Liver (tissue), 9 donors: ENCODE measurements around the gene BCL2L13. TPM values are rescaled to one million over a fixed set of nuclear protein-coding genes. Genes with fewer than 3 reads are reported as not detected.

Experiments used
- DNase-seq: peaks from one replicate; pipeline ENCODE4 v3.0.0-alpha.2; 2017; ENCODE audit warnings: low spot score
- H3K27ac ChIP-seq, 2 donors: one replicate each; pipeline ENCODE4 v1.7.0; 2013; ENCODE audit warnings: inconsistent platforms in 2 of 2, low read length in 2 of 2, control low read depth in 1 of 2, low read depth in 1 of 2, mild to moderate bottlenecking in 1 of 2
- H3K27me3 ChIP-seq, 4 donors: one replicate each; pipeline versions ENCODE4 v1.6.1 to v1.7.0; 2013; ENCODE audit warnings: low read length in 3 of 4, inconsistent platforms in 1 of 4, mild to moderate bottlenecking in 1 of 4, moderate library complexity in 1 of 4; ENCODE audit not compliant: control insufficient read depth in 4 of 4, insufficient read depth in 4 of 4
- H3K36me3 ChIP-seq, 4 donors: one replicate each; pipeline versions ENCODE4 v1.6.1 to v1.7.0; 2013; ENCODE audit warnings: low read length in 3 of 4, mild to moderate bottlenecking in 3 of 4, low read depth in 1 of 4, moderate library complexity in 1 of 4; ENCODE audit not compliant: control insufficient read depth in 4 of 4, insufficient read depth in 3 of 4
- H3K4me1 ChIP-seq, 4 donors: one replicate each; pipeline versions ENCODE4 v1.6.1 to v1.7.0; 2013; ENCODE audit warnings: low read length in 3 of 4, mild to moderate bottlenecking in 3 of 4, moderate library complexity in 1 of 4; ENCODE audit not compliant: control insufficient read depth in 4 of 4, insufficient read depth in 4 of 4
- H3K4me3 ChIP-seq, 3 donors: one replicate each; pipeline versions ENCODE4 v1.6.1 to v1.7.0; 2013; ENCODE audit warnings: low read length in 3 of 3, control low read depth in 1 of 3, low read depth in 1 of 3, mild to moderate bottlenecking in 1 of 3
- H3K9ac ChIP-seq, 2 donors: one replicate each; pipeline ENCODE4 v1.7.0; 2013; ENCODE audit warnings: low read length in 2 of 2, mild to moderate bottlenecking in 2 of 2, moderate library complexity in 2 of 2, control low read depth in 1 of 2, low read depth in 1 of 2
- H3K9me3 ChIP-seq, 4 donors: one replicate each; pipeline versions ENCODE4 v1.6.1 to v1.7.0; 2013; ENCODE audit warnings: low read length in 3 of 4; ENCODE audit not compliant: control insufficient read depth in 4 of 4
- FOXA1 ChIP-seq: IDR thresholded peaks from 2 replicates; pipeline ENCODE4 v1.6.1; 2016; ENCODE audit warnings: antibody characterized with exemption
- FOXA2 ChIP-seq: IDR thresholded peaks from 2 replicates; pipeline ENCODE4 v1.6.1; 2016; ENCODE audit warnings: antibody characterized with exemption
- GABPA ChIP-seq, 2 donors: IDR thresholded peaks in 1 of 2; conservative IDR thresholded peaks in 1 of 2; 2 replicates each; pipeline ENCODE4 v1.6.1; 2016; ENCODE audit warnings: antibody characterized with exemption in 2 of 2, mild to moderate bottlenecking in 1 of 2, moderate library complexity in 1 of 2
- HNF4A ChIP-seq, 2 donors: conservative IDR thresholded peaks; 2 replicates each; pipeline ENCODE4 v1.6.1; 2016; ENCODE audit warnings: antibody characterized with exemption in 2 of 2, mild to moderate bottlenecking in 2 of 2
- HNF4G ChIP-seq: IDR thresholded peaks from 2 replicates; pipeline ENCODE4 v1.6.1; 2016; ENCODE audit warnings: antibody characterized with exemption
- JUND ChIP-seq, 2 donors: IDR thresholded peaks; 2 replicates each; pipeline ENCODE4 v1.6.1; 2016; ENCODE audit warnings: antibody characterized with exemption in 2 of 2
- NR2F2 ChIP-seq: IDR thresholded peaks from 2 replicates; pipeline ENCODE4 v1.6.1; 2016; ENCODE audit warnings: antibody characterized with exemption
- RAD21 ChIP-seq, 2 donors: IDR thresholded peaks; 2 replicates each; pipeline ENCODE4 v1.6.1; 2016; ENCODE audit warnings: antibody characterized with exemption in 2 of 2, mild to moderate bottlenecking in 2 of 2
- RXRA ChIP-seq, 2 donors: IDR thresholded peaks; 2 replicates each; pipeline ENCODE4 v1.6.1; 2017 to 2018; ENCODE audit warnings: antibody characterized with exemption in 2 of 2, mild to moderate bottlenecking in 1 of 2
- SP1 ChIP-seq: IDR thresholded peaks from 2 replicates; pipeline ENCODE4 v1.6.1; 2018; ENCODE audit warnings: antibody characterized with exemption, mild to moderate bottlenecking
- YY1 ChIP-seq: IDR thresholded peaks from 2 replicates; pipeline ENCODE4 v1.6.1; 2016; ENCODE audit warnings: antibody characterized with exemption, mild to moderate bottlenecking
- WGBS: extraction: QIAGEN DNeasy Blood & Tissue Kit; methylation state at CpG from one replicate; pipeline ENCODE4 v1.1.7; 2013; 5-methylcytosine and 5-hydroxymethylcytosine counted together
- polyA plus RNA-seq, 2 donors: library from polyadenylated mRNA; stranded (reverse) in 1 of 2; unstranded in 1 of 2; fragments of 200-250 nt in 1 of 2; fragments of >200 nt in 1 of 2; fragmentation: Nextera tagmentation in 1 of 2; extraction: Ambion mirVana in 1 of 2; gene quantifications; one replicate each; pipeline versions ENCODE4 v1.2.1 to v1.2.3, GENCODE V29; 2013 to 2015
- total RNA-seq, 2 donors: library from RNA; depleted of rRNA; stranded (reverse); fragments of >200 nt; gene quantifications; one replicate each; pipeline ENCODE4 v1.2.3, GENCODE V29; 2014
- TF ChIP-seq, protein P1 (sequence below): IDR thresholded peaks from 2 replicates; pipeline ENCODE4 v1.6.1; 2016; ENCODE audit warnings: antibody characterized with exemption
- TF ChIP-seq, protein P2 (sequence below): IDR thresholded peaks from 2 replicates; pipeline ENCODE4 v1.6.1; 2016; ENCODE audit warnings: antibody characterized with exemption
- TF ChIP-seq, protein P3 (sequence below): fragments of 150-350 bp; IDR thresholded peaks from 2 replicates; pipeline ENCODE4 v1.5.1; 2017; ENCODE audit warnings: improper control_type of control experiment, low read depth, low read length; ENCODE audit not compliant: missing input control
- TF ChIP-seq, protein P4 (sequence below): IDR thresholded peaks from 2 replicates; pipeline ENCODE4 v1.6.1; 2016; ENCODE audit warnings: antibody characterized with exemption
- TF ChIP-seq, protein P5 (sequence below): IDR thresholded peaks from 2 replicates; pipeline ENCODE4 v1.6.1; 2016; ENCODE audit warnings: antibody characterized with exemption, mild to moderate bottlenecking
- donor health status: healthy.
- donor health status: healthy.
- donor health status: healthy.
- donor health status: healthy.
- donor health status: healthy.

The BCL2L13 gene
- total and polyA plus RNA-seq, 4 donors: 22.3 to 31.8 (median 24.5) TPM

DNA sequence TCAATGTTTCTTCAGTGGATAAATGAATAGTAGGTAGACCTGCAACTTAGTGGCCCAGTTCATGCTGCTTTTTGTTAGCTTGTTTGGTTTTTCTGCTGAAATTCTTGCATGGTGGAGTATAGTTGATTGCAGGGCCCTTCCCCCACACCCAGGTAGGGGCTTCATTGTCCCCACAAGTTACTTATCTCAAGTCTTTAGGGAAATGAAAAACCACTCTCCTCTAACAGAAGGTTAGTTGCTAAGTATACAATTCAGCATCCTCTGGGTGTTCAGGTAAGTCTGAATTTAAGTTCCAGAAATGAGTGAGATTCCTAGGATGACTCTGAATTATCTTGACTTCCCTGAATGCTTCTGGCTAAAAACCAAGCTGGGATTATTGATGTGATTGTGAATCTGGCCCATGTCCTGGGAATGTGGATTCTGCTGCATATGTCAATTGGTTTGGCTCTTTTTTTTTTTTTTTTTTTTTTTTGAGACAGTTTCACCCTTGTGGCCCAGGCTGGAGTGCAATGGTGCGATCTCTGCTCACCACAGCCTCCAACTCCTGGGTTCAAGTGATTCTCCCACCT, 40.3 kb downstream of the BCL2L13 start:
- H3K9ac ChIP-seq: no peak overlapping the region
- WGBS: 94% methylated on average over 1 of the region's 1 CpG
- no peaks in the 10 kb centered on the region for H3K36me3 ChIP-seq
- peaks cover 3 to 13% (median 8%) of the 10 kb centered on the region in 4 donors for H3K4me1 ChIP-seq
- TF ChIP-seq NR2F2: no peak
- TF ChIP-seq, protein P1, sequence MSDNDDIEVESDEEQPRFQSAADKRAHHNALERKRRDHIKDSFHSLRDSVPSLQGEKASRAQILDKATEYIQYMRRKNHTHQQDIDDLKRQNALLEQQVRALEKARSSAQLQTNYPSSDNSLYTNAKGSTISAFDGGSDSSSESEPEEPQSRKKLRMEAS: no peak
- TF ChIP-seq RXRA (IDR thresholded peaks at IDR 0.05): no peak
- no peak for TF ChIP-seq FOXA1
- TF ChIP-seq RAD21 (IDR thresholded peaks at IDR 0.05): no peak
- TF ChIP-seq FOXA2: no peak
- TF ChIP-seq, protein P2, sequence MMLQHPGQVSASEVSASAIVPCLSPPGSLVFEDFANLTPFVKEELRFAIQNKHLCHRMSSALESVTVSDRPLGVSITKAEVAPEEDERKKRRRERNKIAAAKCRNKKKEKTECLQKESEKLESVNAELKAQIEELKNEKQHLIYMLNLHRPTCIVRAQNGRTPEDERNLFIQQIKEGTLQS: no peak
- no peak for TF ChIP-seq JUND (IDR thresholded peaks at IDR 0.05)
- TF ChIP-seq, protein P3, sequence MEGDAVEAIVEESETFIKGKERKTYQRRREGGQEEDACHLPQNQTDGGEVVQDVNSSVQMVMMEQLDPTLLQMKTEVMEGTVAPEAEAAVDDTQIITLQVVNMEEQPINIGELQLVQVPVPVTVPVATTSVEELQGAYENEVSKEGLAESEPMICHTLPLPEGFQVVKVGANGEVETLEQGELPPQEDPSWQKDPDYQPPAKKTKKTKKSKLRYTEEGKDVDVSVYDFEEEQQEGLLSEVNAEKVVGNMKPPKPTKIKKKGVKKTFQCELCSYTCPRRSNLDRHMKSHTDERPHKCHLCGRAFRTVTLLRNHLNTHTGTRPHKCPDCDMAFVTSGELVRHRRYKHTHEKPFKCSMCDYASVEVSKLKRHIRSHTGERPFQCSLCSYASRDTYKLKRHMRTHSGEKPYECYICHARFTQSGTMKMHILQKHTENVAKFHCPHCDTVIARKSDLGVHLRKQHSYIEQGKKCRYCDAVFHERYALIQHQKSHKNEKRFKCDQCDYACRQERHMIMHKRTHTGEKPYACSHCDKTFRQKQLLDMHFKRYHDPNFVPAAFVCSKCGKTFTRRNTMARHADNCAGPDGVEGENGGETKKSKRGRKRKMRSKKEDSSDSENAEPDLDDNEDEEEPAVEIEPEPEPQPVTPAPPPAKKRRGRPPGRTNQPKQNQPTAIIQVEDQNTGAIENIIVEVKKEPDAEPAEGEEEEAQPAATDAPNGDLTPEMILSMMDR: no peak
- no peak for TF ChIP-seq SP1
- no peak for TF ChIP-seq HNF4A (conservative IDR thresholded peaks at IDR 0.05)
- TF ChIP-seq, protein P4, sequence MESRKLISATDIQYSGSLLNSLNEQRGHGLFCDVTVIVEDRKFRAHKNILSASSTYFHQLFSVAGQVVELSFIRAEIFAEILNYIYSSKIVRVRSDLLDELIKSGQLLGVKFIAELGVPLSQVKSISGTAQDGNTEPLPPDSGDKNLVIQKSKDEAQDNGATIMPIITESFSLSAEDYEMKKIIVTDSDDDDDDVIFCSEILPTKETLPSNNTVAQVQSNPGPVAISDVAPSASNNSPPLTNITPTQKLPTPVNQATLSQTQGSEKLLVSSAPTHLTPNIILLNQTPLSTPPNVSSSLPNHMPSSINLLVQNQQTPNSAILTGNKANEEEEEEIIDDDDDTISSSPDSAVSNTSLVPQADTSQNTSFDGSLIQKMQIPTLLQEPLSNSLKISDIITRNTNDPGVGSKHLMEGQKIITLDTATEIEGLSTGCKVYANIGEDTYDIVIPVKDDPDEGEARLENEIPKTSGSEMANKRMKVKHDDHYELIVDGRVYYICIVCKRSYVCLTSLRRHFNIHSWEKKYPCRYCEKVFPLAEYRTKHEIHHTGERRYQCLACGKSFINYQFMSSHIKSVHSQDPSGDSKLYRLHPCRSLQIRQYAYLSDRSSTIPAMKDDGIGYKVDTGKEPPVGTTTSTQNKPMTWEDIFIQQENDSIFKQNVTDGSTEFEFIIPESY: no peak
- TF ChIP-seq, protein P5, sequence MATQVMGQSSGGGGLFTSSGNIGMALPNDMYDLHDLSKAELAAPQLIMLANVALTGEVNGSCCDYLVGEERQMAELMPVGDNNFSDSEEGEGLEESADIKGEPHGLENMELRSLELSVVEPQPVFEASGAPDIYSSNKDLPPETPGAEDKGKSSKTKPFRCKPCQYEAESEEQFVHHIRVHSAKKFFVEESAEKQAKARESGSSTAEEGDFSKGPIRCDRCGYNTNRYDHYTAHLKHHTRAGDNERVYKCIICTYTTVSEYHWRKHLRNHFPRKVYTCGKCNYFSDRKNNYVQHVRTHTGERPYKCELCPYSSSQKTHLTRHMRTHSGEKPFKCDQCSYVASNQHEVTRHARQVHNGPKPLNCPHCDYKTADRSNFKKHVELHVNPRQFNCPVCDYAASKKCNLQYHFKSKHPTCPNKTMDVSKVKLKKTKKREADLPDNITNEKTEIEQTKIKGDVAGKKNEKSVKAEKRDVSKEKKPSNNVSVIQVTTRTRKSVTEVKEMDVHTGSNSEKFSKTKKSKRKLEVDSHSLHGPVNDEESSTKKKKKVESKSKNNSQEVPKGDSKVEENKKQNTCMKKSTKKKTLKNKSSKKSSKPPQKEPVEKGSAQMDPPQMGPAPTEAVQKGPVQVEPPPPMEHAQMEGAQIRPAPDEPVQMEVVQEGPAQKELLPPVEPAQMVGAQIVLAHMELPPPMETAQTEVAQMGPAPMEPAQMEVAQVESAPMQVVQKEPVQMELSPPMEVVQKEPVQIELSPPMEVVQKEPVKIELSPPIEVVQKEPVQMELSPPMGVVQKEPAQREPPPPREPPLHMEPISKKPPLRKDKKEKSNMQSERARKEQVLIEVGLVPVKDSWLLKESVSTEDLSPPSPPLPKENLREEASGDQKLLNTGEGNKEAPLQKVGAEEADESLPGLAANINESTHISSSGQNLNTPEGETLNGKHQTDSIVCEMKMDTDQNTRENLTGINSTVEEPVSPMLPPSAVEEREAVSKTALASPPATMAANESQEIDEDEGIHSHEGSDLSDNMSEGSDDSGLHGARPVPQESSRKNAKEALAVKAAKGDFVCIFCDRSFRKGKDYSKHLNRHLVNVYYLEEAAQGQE: no peak
- TF ChIP-seq GABPA (IDR thresholded peaks at IDR 0.05 in 1 of 2, conservative IDR thresholded peaks at IDR 0.05 in 1 of 2): no peak
- TF ChIP-seq HNF4G: no peak
- no peak for TF ChIP-seq YY1
- H3K9me3 ChIP-seq: no peaks in the 10 kb centered on the region
- H3K4me3 ChIP-seq: no peak overlapping the region
- DNase-seq: no peak
- no peak overlapping the region for H3K27ac ChIP-seq
- no peaks in the 10 kb centered on the region for H3K27me3 ChIP-seq
